NK-92 (cell line): ENCODE results near the gene SNX19.
"Not testable (repeated sequence)": the region's sequence is repeated elsewhere in the genome, so short reads cannot be mapped to it uniquely, and the experiment has no call there.

Experiments used
- DNase-seq: peaks from one replicate; lab custom pipeline; 2025; ENCODE audit not compliant: unreplicated experiment; lab: John Stamatoyannopoulos, UW

Gene SNX19

DNA sequence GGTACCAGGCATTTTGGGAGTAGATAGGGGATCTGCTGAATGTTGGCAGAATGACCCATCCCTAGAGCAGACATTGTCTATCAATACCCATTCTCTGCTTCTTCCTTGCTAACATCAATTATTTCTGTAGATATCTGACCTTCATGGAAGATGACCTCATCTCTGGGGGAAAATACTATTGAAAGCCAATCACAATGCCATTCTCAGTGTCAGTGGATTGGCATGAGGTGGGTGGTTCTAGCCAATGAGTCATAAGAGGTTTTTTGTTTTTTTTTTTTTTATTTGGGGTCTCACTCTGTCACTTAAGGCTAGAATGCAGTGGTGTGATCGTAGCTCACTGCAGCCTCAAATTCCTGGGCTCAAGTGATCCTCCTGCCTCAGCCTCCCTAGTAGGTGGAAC is 42.5 kb downstream of the SNX19 start:
- DNase-seq: no peak

DNA sequence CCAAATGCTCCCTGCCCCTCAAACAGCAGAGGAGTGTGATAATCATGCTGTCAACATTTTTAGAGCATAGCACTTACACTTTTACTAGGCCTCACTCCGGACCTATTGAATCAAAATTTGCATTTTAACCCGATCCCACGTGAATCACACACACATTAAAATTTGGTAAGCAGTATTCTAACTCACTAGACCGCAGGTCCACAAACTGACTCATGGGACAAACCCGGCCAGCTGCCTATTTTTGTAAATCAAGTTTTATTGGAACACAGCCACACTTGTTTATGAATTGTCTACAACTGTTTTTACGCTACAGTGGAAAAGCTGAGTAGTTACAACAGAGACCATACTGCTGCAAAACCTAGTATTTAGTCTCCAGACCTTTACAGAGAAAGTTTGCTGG is 43.3 kb downstream of the SNX19 start:
- no peak for DNase-seq

DNA sequence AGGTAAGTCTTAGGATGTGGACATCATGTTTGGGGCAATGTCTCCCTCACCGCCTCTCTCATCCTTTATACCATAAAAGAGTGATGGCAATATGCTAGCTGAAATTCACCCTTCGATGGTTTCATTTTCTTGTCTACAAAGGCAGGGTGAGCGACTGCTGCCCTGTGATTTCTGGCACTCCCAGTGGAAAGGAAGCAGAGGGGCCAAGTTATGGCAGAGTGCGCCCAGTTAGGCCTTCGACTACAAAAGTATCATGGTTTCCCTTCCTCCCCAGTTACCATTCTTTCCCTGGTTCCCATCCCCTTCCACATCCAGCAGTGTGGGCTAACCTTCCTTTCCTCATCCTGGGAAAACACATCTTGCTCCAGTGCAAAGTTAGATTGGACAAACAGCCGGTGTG is 43.8 kb downstream of the SNX19 start:
- DNase-seq: no peak

DNA sequence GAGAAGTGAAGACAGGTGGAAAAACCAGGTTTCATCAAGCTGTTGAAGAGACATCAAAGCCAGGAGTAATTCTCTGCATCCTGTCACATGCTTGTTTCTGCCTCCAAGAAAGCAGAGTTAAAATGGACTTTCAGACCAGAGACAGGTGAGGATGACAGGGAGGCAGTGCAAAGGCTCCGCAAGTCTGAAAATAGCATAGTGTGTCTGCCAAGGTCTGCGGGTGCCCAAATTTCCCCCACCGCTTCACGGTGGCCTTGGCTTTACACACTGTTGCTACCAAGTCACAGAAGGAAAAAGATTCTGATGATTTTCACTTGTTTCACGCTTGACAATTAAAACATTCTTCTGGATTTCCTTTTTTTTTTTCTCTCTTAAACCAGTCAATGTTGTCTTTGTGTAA is 44.2 kb downstream of the SNX19 start:
- DNase-seq: no peak

DNA sequence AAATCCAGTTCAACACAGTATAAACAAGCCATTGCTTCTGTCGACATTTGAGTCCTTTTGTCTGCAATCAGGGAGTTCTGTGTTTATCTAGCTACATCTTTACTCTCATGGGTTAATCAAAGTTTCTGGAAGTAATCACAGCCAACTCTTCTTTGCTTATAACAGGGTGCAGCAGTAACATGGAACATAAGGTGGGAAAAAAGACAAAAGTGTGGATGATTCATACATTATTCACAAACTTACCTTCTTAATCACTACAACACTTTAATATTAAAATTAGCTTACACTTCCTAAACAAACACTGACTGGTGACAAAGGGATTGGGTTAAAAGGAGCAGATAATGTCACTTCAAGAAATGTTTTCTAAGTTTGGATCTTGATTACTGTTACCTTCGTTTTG is 44.7 kb downstream of the SNX19 start:
- no peak for DNase-seq

DNA sequence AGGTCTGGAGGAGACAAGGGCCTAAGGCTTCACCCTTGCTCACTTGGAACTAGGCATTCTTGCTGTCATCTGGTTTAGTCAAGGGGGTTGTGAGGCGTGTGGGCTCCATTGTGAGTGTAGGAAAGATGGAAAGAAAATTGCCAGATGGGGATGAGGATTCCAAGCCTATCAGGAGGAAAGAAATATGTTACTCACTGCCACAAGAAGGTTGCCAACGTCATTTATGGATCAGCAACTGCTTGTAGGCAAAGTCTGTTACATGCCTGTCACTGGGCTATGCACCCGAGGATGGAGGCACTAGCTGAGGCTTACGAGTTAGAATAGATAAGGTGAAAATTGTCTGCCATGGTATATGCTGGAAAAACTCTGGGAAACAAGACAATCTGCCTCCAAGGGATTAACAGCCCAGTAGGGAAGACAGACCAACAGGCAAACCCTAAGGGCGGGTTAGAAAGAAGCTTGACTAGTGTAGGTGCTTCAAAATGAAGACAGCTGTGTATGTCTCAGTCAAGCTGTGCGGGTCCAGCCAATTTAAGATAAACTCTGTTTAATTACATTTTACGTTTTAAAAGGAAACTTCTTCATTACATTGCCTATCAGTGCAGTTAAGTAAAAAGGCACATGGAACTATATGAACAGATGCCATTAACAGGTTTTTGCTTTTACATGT is 47.4 kb downstream of the SNX19 start:
- no peak for DNase-seq

DNA sequence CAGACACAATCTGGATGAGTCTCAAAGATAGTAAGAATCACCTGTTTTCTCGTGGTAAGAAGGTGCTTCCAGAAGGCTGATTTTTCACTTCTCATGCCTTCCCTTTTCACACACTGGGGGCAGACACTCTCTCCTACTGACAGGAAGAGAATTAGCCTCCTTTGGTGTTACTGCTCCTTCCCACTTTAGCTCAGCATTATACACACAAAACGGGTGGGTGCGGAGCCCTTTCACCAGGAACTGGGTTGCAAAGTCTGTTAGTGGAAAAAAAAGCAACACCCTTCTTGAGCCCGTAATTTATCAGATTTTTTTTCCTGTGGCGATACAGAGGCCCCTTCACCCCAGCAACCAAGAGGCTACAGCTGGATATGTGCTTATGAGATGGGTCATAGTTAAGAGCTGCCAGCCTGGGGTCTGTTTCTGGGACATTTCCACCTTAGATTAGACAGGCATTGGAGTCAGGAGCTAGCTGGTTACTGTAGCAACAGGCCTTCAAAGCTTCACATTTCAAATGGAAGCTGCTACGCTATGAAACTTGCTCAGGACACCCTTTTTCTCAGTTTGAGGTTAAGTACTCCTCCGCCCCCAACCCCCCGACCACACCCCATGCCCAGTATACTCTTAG is 48.1 kb downstream of the SNX19 start:
- DNase-seq: no peak

DNA sequence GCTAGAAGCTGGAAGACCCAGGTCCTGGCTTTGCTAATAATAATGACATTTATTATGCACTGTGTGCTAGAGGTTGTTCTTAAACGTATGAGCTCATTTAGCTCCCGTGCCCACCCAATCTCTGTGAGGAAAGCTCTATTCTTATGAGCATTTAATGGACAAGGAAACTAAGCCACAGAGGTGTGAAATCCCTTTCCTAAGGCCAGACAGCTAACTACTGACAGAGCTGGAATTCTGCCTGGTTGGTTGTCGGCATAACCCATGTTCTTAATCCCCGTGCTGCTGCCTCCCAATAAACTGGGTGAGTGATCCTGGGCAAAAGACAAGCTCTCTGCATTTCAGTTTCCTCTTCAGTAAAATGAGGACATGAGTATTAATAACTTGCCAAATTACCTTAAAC is 49.4 kb downstream of the SNX19 start:
- no peak for DNase-seq

DNA sequence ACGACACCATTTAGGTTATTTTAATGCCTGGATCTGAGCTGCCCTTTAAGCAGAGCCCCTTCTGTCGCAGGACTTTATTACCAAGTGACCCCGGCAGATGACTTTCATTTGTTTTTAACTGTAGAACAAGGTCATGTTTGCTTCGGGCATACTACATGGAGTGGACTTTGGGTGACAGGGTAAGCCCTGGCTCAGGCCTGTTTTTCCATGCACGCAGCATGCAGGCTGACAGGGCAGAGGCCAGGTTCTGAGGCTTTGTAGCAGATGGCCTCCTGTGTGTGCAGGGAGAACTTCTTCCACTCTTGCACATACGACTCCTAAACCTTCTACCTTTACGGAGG is 50.5 kb downstream of the SNX19 start:
- DNase-seq: no peak

DNA sequence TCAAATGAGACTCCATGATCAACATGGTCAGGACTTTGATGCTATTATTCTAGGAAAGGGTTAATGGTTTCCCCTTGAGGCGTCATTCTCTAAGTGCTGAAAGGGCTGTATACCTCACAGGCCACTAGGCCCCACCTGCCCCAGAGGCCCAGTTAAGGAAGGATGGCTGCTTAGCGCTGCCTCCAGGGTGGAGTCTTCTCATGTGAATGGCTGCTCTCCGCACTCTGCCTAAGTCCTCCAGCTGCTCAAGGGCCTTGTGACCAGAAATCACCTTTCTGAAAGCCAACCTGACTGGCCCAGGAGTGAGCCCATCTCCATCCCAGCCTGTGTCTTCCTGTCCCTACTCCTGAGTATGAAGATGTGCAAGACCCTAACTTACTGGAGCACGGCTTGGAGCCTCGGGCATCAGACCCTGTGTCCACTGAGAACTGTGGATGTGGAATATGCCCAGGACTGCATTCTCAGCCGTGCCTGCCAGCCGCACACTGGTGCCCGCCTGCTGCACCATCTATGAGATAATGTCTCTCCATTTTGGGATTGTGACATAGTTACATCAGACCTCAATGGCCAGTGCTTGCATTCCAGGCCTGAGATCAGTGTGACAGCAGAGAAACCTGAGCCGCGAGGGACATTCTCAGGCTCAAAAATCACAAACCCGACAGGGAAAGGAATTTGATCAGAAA is 51.0 kb downstream of the SNX19 start:
- DNase-seq: no peak

DNA sequence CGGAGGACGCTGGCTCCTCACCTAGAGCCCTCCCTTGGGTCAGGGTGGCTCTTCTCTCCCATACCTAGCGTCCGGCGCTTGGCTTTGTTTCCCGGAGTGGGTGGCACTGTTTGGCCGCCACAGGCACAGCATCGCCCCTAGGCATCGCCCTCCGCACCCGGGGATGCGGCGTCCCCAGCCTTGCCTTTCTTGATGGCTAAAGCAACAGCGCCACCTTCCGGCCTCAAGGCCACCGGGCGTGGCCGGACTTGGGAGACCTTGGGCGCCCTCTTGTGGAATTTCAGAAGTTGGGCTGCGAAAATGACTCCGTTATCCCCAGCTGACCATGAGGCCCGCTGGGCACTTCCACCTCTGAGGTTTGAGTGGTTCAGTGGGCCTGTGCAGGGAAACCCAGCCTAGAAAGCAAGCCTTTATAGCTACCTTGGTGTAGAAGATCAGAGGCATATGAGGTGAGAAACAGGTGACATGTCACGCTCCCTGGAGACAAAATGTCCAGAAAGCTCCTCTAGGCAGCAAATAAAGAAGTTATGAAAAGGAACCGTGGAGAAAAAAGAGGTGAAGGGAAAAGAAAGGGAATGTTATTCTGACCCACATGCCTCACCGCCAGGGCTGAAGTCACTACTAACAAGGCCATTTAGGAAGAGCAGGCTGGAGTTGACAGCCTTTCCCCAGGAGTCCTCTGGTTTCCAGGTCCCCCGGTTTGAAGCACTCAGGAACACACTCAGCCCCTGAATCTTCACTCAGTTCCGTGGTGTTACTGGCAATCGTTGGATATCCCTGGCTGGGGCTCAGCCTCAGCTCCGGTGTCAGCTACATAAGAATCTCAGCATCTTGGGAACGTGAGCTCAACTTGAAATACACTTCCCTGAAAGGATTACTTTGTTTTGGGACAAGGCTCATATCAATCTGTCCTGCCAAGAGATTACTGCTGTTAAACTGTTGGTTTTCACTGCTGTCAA is 54.1 kb downstream of the SNX19 start:
- peak; percentile 29 for DNase-seq

DNA sequence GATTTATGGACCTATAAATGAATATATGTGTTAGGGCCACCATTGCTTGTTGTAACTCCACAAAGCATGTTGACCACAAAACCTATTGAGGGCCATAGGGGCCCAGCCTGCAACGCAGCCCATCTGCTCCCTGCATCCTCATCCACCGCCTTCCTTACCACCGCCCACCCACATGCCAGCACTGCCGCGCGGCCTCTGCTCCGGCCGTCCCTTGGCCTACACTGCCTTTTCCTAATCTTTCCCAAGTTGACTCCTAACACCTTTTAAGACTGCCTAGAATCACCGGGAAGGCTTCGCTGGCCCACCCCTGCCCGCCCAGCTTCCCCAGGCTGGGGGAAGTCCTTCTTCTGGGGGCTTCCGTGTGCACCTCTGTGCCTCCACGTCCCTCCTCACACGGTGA is 55.0 kb downstream of the SNX19 start:
- no peak for DNase-seq

DNA sequence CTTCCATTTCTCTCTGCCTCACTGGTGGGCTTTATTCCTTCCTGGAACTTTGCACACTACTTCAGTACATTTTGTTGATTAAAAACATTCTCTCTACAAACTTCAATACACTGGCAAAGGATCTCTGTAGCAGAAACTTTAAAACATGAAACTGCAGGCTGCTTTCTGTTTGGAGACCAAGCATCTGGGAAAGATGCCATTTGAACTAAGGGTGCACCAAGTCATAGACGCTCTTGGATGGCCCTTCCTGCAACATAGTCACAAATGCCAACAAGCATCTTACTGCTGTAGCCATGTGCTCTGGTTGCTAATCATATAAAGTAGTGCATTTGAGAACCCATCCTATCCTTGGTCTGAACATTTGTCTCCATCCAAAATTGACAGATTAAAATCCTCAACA is 56.4 kb downstream of the SNX19 start:
- no peak for DNase-seq

DNA sequence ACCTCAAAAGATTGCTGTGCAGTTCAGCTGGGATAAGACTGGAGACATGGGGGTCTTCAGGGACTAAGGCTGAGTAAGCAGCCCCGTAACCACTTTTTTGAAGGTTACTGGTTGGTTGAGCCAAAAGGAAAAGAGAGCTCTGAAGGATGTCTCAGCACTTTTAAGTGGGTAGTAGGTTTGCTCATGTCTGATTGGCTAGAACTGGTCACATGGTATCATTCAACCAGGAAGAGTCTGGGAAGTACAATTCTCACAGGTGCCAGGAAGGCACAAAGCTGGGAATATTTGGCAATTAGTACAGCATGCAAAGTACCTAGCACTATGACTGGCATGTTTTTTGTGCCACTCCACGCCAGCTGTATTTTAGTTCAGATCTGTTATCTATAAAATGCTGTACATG is 58.1 kb downstream of the SNX19 start:
- DNase-seq: no peak

DNA sequence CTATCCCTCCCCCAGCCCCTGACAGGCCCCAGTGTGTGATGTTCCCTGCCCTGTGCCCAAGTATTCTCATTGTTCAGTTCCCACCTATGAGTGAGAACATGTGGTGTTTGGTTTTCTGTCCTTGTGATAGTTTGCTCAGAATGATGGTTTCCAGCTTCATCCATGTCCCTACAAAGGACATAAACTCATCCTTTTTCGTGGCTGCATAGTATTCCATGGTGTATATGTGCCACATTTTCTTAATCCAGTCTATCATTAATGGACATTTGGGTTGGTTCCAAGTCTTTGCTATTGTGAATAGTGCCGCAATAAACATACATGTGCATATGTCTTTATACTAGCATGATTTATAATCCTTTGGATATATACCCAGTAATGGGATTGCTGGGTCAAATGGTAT is 60.6 kb downstream of the SNX19 start:
- DNase-seq: not testable (repeated sequence)

DNA sequence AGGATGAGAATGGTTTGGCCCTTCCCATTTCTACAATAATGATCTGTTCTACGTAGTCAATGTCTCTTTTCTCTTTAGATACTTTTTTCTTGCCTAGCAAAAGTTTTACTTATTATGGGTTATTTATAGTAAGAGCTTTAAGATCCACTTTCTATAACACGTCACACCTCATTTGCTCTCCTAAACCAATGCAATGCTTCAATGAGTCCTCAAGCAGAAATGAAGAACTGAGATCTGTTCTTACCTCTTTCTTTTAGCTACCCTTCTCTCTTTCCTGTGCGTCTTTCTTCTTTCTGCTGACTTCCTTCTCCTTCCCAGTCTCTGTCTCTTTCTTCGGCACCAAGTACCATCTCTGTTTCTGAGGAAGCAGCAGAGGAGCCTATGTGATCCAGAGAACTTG is 61.8 kb downstream of the SNX19 start:
- DNase-seq: no peak

DNA sequence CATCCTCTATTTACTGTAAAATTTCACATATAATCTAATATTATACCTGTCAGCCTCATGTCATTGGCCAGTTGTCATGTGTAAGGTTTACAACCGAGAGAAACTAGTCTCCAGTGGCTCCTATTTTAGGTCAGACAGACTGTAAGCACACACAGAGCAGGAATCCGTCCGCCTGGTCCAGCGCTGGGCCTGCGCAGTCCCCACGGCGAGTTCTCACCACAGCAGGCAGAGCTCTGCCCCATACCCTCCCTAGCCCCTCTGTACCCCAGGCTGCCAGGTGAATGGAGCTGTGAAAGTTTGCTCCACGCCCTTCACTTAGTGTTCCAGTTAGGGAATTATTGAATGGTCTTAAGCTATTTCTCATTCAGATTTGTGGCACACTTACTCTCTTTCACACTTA is 63.7 kb downstream of the SNX19 start:
- no peak for DNase-seq

DNA sequence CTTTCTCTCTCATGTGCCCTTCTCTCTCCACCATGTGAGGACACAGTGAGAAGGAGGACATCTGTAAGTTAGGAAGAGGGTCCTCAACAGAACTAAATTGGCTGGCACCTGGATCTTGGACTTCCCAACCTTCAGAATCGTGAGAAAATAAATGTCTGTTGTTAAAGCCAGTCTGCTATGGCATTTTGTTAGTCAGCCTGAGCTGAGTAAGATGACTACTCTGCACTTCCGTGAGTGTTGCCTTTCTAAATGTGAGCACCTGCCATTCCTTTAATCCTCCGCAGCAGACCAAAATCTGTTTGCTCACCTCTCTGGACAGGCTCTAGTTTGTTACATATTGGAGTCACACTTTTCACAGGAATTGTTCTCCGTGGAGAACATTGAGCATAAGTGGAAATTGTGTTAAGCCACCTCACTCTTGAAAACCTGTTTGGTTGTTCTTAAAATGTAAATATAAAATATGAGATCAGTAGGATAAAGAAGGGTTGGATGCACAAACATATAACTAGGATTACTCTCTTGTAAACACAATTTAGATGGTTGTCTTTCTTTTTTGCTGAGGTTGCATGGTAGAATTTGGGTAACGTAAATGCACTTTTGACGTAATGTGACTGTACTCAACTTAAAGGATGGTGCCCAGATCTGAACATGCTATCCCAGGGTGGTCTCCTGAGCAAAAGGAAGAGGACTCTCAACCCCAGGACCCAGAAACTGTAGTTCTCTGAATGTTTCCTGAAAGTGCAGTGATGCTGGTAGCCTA is 65.9 kb downstream of the SNX19 start:
- DNase-seq: no peak

DNA sequence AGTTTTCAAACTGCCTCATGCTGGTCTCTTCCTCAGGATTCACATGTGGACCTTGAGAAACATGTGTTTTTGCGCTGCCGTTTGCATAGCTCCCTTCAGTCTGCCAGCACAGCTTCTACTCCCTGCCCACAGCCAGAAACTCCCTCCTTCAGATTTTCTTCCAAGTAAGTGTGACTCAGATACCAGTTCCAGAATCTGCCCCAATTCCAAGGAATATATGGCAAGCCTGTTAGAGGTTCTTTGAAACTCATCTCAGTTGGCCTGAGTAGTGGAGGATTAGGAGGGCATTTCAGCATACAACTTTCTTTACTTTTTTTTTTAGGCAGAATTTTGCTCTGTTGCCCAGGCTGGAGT is 67.1 kb downstream of the SNX19 start:
- DNase-seq: no peak

DNA sequence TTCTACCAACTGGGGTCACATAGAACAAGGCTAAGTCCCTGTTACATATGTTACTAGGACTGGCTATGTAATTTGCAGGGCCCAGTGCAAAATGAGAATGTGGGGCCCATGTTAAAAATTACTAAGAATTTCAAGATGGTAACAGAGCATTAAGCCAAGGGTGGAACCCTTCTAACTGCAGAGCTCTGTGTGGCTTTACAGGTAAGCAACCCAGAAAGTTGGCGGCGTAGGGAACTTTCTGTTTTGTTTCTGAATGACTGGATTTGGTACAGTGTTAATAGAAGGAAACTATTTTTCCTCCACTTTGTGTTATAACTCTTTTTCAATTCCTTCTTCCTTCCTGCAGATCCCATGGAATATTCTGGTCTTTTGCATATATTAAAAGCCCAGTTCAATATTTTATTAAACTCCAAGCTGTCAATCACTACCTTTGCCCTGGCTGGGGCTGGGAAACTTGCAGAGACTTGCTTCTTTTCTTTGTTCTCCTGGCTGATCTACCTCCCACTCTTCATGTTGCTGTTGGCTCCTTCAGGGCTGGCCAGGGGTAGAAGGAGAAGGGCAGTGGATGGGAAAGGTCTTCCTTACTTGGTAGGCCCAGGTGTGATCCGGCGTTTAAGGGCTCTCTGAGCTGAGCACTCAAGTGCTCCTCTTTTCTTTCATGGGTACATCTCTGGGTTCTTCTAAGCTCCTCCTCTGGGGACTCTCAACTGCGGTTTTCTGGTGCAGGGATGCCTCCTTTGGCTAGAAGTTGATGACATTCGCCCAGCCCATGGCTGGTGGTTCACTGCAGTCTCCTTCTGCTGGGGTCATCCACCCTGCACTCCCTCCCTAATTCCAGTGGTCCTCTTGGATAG is 67.7 kb downstream of the SNX19 start:
- DNase-seq: no peak
